HS-5 (cell line): ENCODE data around the gene C17orf107.
"Not testable (repeated sequence)": the region's sequence is repeated elsewhere in the genome, so short reads cannot be mapped to it uniquely, and the experiment has no call there.

Experiments used
- DNase-seq: peaks from one replicate; pipeline ENCODE4 v3.0.0-alpha.2; 2012; ENCODE audit warnings: low read depth

The C17orf107 gene

DNA sequence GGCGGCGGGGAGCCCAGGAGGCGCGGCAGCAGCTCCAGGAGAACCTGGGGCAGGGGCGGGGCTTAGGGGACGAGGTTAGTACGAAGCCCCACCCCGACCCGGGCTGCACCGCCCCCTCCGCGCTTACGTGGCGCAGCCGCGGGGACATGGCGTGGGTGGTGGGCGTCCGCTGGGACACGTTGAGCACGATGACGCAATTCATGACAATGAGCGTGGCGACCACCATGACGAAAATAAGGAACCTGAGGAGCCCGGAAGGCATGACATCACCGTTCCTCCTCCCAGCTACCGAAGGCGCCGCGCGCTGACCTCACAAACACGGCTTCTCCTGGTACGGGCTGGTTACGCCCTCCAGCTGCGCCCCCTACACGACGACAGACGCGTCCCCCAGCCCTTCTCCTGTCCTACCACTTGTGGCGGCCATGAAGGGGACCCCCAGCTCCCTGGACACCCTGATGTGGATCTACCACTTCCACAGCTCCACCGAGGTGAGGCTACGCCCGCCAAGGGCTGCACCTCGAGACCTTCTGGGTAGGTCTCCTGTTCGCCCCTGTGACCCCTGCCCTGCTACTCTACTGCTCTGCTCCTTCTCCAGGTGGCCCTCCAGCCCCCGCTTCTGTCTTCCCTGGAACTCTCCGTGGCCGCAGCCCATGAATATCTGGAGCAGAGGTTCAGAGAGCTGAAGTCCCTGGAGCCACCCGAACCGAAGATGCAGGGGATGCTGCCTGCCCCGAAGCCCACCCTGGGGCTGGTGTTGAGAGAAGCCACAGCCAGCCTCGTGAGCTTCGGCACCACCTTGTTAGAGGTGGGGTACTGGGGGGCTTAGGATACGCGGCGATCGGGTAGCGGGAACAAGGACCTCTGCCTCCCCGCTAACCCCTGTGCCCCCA, at the start of gene C17orf107:
C17orf107 (plus strand) TSS at position 196 of the 890 bp plus-strand sequence; CDS start at position 423, 227 bp downstream.
- no peak for DNase-seq

- no peak for DNase-seq
Observed at GRCh38 chr17:4850246-4850645, 49.1 kb upstream of the C17orf107 start.

DNA sequence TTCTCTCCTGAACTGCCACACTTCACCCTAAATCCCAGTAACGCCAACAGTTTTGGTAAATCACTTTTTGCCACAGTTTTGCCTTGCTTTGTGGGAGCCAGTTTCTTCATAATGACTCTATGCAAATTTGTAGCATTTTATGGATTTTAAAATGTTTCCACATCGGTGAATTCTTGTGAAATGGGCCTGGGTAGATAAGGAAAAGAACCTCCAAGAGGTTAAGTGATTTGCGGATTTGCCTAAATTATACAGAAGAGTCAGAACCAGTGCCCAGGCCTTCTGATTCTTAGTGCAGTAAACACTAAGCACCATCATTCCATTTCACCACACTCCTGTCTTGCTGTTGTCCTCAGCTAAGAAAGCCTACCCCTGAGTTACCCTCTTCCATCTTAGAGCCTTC, 48.3 kb upstream of the C17orf107 start:
- DNase-seq, result no peak

DNA sequence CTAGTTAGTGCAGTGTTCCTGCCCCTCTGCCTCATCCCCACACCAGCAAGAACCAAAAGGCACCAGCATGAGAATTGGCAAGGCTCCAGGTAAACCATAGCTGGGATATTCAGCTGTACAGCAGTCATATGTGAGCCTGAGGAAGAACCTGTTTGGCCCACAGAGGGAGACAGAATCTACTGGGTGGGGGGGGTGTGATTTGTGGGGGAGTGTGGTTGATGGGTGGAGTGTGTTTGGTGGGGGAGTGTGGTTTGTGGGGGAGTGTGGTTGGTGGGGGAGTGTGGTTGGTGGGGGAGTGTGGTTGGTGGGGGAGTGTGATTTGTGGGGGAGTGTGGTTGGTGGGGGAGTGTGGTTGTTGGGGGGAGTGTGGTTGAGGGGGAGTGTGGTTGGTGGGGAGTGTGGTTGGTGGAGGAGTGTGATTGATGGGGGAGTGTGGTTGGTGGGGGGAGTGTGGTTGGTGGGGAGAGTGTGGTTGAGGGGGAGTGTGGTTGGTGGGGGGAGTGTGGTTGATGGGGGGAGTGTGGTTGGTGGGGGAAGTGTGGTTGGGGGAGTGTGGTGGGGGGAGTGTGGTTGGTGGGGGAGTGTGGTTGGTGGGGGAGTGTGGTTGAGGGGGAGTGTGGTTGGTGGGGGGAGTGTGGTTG, 46.6 kb upstream of the C17orf107 start:
- no peak for DNase-seq

- no peak for DNase-seq
Observed at GRCh38 chr17:4853208-4853671, 46.1 kb upstream of the C17orf107 start.

DNA sequence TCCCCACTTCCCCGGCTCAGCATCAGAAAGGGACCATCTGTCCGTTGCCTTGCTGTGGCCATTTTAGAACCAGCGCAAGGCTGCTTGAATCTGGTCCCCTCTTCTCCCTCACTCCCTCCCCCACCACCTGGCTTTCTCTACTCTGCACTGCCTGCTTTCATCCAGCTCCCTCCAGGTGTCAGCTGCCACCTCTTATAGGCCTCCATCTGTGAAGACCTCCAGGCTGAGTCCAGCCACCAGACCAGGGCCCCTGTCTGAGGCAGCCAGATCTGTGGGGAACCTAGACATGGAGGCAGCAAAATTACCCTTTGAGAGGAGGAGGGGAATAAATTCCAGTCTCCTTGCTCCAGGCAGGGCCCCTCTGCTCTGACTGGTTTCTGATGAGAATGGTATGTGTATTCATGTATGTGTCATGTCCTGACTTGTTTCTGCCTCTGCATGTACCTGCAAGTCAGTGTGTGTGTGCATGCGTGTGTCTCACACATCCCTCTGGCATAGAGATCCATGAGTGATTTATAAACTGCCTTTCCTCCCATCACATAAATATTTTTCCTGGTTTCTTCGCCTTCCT, 45.1 kb upstream of the C17orf107 start:
- DNase-seq, result no peak

DNA sequence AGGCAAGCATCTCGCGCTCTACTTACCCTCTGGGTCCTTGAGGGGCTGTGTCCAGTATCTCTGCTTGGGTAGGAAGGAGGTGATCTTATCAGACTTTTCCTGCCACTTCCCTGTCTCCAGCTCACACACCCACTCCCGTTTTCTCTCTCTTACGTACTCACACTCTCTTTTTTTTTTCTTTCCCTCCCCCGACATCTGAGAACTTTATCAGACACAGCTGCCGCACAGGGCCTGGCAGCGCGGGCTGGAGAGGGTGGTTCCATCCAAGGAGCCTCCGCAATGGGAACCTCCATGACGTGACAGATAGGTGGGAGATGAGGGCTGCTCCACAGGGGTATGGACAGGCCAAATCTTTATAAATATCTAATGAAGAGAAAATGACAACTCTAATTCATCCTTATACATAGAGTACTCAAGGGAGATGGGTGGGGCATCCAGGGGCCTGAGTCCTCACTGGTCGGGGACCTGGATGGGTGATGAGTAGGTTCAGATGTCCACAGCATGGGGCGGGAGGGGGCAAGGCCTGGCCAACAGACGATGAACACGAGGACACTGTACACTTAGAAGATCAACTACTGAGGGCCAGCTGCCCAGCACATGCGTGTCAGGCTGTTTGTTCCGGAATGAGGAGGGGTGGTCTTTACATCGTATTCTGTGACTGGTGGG, 42.9 kb upstream of the C17orf107 start:
- no peak for DNase-seq

- DNase-seq, result no peak
Observed at GRCh38 chr17:4856937-4857314, 42.4 kb upstream of the C17orf107 start.

- not testable (repeated sequence) for DNase-seq
Observed at GRCh38 chr17:4857347-4857746, 42.0 kb upstream of the C17orf107 start.

- no peak for DNase-seq
Observed at GRCh38 chr17:4858068-4858881, 41.1 kb upstream of the C17orf107 start.

DNA sequence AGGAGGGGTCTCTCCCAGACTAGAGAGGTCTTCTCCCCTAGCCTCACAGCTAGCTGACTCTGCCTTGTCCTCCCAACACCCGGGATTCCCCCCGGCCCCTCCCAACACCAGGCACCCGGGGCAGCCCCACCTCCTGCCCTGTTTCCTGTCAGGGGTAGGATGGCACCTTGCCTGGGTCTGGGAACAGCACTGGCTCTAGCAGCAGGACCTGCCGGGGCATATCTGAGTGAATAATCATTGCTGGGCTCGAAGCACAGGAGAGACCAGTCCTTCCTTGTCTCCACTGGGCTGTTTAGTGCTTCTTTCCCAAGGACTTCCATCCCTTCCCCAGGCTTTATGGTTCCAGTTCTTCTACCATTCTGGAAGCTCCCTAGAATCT, 40.5 kb upstream of the C17orf107 start:
- DNase-seq, result no peak

- DNase-seq, result no peak
Observed at GRCh38 chr17:4859816-4860625, 39.3 kb upstream of the C17orf107 start.

DNA sequence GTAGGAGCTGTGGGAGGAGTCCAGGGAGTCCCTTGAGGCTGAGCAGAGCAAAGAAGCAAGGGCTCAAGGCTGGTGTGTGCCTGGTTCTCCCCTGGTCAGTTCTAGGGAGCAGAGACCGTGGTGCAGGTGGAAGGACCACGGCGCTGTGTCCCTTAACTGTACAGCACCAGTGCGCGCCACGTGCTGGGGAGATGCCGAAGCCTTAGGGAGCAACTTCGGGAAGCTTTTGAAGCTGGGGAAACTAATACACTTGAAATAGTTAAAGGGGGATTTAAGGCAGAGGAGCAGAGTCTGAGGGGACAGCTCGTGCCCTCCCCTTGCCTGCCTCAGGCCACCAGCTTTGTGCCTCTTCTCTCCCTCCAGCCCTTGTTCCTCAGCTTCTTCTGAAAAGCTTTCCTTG, 38.7 kb upstream of the C17orf107 start:
- no peak for DNase-seq

- DNase-seq, result no peak
Observed at GRCh38 chr17:4861052-4861451, 38.3 kb upstream of the C17orf107 start.

GRCh38 chr17:4862720-4863119, 36.6 kb upstream of the C17orf107 start:
- no peak for DNase-seq

DNA sequence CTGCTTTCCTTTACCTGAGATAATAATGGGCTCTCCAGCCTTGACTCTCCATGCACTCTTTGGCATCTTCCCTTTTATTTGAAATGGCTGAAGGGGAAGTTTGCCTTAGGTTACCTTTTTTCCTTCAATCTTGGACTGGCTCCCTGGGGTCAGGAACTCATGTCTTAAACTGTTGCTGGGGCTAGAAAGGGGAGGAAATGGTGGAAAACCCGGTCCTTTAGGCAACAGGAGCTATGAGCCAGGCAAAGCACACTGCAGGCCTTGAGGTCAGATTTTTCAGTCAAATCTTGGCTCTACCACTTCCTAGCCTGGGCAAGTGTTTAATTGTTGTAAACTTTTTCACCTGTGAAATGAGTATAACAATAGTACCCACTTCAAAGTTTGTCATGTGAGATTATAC, 36.0 kb upstream of the C17orf107 start:
- DNase-seq, result no peak

- DNase-seq, result not testable (repeated sequence)
Observed at GRCh38 chr17:4867535-4867934, 31.8 kb upstream of the C17orf107 start.

- DNase-seq, result not testable (repeated sequence)
Observed at GRCh38 chr17:4869058-4869998, 30.0 kb upstream of the C17orf107 start.

- DNase-seq, result no peak
Observed at GRCh38 chr17:4870855-4871254, 28.5 kb upstream of the C17orf107 start.

DNA sequence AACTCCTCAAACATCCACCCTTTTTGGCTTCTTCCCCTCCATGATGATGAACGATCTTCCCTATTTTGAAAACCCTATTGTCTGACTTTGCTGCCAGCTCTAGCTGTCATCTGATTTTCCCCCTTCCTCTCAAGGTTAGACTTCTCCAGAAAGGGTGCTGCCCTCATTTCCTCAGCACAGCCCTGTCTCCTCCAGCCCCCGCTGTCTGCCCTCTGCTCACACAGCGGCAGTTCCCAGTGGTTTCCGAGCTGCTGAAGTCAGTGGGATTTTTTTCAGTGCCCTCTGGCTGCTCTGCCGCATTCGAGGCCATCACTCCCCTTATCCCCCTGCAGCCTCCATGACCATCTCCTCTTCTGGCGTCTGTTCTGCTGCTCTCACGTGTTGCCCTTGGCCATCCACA, 26.6 kb upstream of the C17orf107 start:
- no peak for DNase-seq
